ENCODE data around the gene ZNF117.
"Not testable (repeated sequence)": the region's sequence is repeated elsewhere in the genome, so short reads cannot be mapped to it uniquely, and the experiment has no call there.

GRCh38 chr7:64948774-64949173 is 42.1 kb downstream of the ZNF117 start:
- TF ChIP-seq USF2 (IDR thresholded peaks at IDR 0.05; ENCODE audit: low read depth, low read length); CTCF (conservative IDR thresholded peaks at IDR 0.05; ENCODE audit: low read depth, low read length); MAZ (IDR thresholded peaks at IDR 0.05; ENCODE audit: borderline replicate concordance, low read depth, low read length); POLR2A (IDR thresholded peaks at IDR 0.05; ENCODE audit: low read depth, low read length); RCOR1 (IDR thresholded peaks at IDR 0.05; ENCODE audit: insufficient replicate concordance, low read length); CEBPB (IDR thresholded peaks at IDR 0.05; ENCODE audit: low read depth, low read length); RFX5 (IDR thresholded peaks at IDR 0.05; ENCODE audit: low read depth, low read length); RAD21 (IDR thresholded peaks at IDR 0.05; ENCODE audit: low read length); BHLHE40 (IDR thresholded peaks at IDR 0.05; ENCODE audit: low read depth, low read length); FOS (IDR thresholded peaks at IDR 0.05; ENCODE audit: low read depth, low read length); MAFK (IDR thresholded peaks at IDR 0.05; ENCODE audit: low read depth, low read length); SMC3 (IDR thresholded peaks at IDR 0.05; ENCODE audit: low read depth, low read length); ELK1 (IDR thresholded peaks at IDR 0.05; ENCODE audit: borderline replicate concordance, low read depth, low read length): not testable (repeated sequence)

Data from IMR-90 (cell line).